Heart right ventricle (tissue), 16 donors: Measurements from ENCODE around the gene ATP5ME. TPM values are rescaled to one million over a fixed set of nuclear protein-coding genes. Genes with fewer than 3 reads are reported as not detected.

Experiments used
- ATAC-seq, 8 donors: fragments of 200-7000 bp; cut with Tn5 transposase; one replicate each; pipeline ENCODE4 v1.9.1; 2020; ENCODE audit warnings: mild to moderate bottlenecking in 8 of 8, moderate library complexity in 8 of 8, moderate number of reproducible peaks in 1 of 8
- DNase-seq, 2 donors: peaks; one replicate each; pipeline ENCODE4 v3.0.0-alpha.2; 2020
- H3K27ac ChIP-seq, 10 donors: fragments of 200-600 bp; sonication (generic) in 2 of 10; one replicate each; pipeline versions ENCODE4 v1.5.0 to v1.8.0; 2020 to 2022; ENCODE audit warnings: mild to moderate bottlenecking in 3 of 10
- H3K27me3 ChIP-seq, 7 donors: fragments of 200-600 bp; one replicate each; pipeline ENCODE4 v1.8.0; 2021 to 2022; ENCODE audit warnings: mild to moderate bottlenecking in 2 of 7
- H3K36me3 ChIP-seq, 9 donors: fragments of 200-600 bp; sonication (generic) in 1 of 9; one replicate each; pipeline versions ENCODE4 v1.5.0 to v1.8.0; 2020 to 2022; ENCODE audit warnings: mild to moderate bottlenecking in 2 of 9
- H3K4me1 ChIP-seq, 9 donors: fragments of 200-600 bp; sonication (generic) in 1 of 9; one replicate each; pipeline versions ENCODE4 v1.5.0 to v1.8.0; 2020 to 2022; ENCODE audit warnings: mild to moderate bottlenecking in 4 of 9
- H3K4me3 ChIP-seq, 10 donors: fragments of 200-600 bp; sonication (generic) in 2 of 10; one replicate each; pipeline versions ENCODE4 v1.5.0 to v1.8.0; 2020 to 2022; ENCODE audit warnings: mild to moderate bottlenecking in 7 of 10, moderate library complexity in 2 of 10
- H3K9me3 ChIP-seq, 11 donors: fragments of 200-600 bp in 10 of 11; sonication (generic) in 2 of 11; one replicate each; pipeline versions ENCODE4 v1.5.0 to v1.8.0; 2013 to 2022; ENCODE audit warnings: mild to moderate bottlenecking in 2 of 11, control low read depth in 1 of 11, moderate library complexity in 1 of 11
- CTCF ChIP-seq, 9 donors: fragments of 200-600 bp; sonication (generic) in 2 of 9; IDR thresholded peaks; one replicate each; pipeline versions ENCODE4 v1.5.0 to v1.8.0; 2021 to 2022; ENCODE audit warnings: antibody characterized with exemption in 9 of 9, mild to moderate bottlenecking in 5 of 9, moderate library complexity in 1 of 9
- WGBS, 2 donors: extraction: QIAGEN DNeasy Blood & Tissue Kit; methylation state at CpG; one replicate each; pipeline ENCODE4 v1.1.7; 2013; ENCODE audit warnings: inconsistent platforms in 1 of 2; 5-methylcytosine and 5-hydroxymethylcytosine counted together
- intact Hi-C, 10 donors: fragments of 100-400 bp; cut with DNase I; formaldehyde crosslinking; loops; one replicate each; pipeline versions ENCODE4 v1.11.1 to v1.14.2; 2022
- polyA plus RNA-seq, 2 donors: library from polyadenylated mRNA; stranded (reverse); fragments of 200-250 nt; gene quantifications; one replicate each; pipeline ENCODE4 v1.2.3, GENCODE V29; 2013
- total RNA-seq, 10 donors: library from RNA; stranded (reverse); fragmentation: NEBNext Ultra II Directional in 3 of 10; extraction: Animal tissue kit (Norgen Biotek cat#: 25700) in 3 of 10; gene quantifications; one replicate each; pipeline versions ENCODE4 v1.2.1 to v1.2.4, GENCODE V29; 2021 to 2023
- donor health status: Arrhythmogenic right ventricular cardiomyopathy.
- donor health status: ischemic (EF 13 %, LVEDD 7.1; RV severe dilation, severe dysfunction).
- donor health status: healthy with polysubstance abuse.
- donor health status: DM: no; HTN: yes; CAD: no.
- donor health status: DM: no; HTN: no; CAD: no.
- donor health status: ischemic (EF 25% LVEDD 6.9; RV normal size, moderate dysfunction).
- donor health status: ischemic (EF 25% LVEDD 5.7; RV mildly dilated, moderate dysfunction).
- donor health status: healthy.
- donor health status: DM: yes; HTN: yes; CAD: no.
- donor health status: Ischemic cardiomyopathy.
- donor health status: ischemic (EF 35%, LVEDD 5.7; RV mildly dilated, moderate dysfunction).
- donor health status: nonischemic (EF 11% LVEDD 7.7; RV severe dilation, severe dysfunction).
- donor health status: DM: yes; HTN: yes; CAD: no.
- donor health status: PGD.
- donor health status: ischemic (EF 29% LVEDD 5.4; RV normal size, mild dysfunction).
- donor health status: nonischemic (EF 23%, LVEDD 6.1; RV moderate dilation, normal function).

The ATP5ME gene
- total and polyA plus RNA-seq, 12 donors: 651 to 4,239 (median 1,012) TPM

GRCh38 chr4:686413-687040 lies 12.5 kb upstream of the ATP5ME start:
- no peak for TF ChIP-seq CTCF (IDR thresholded peaks at IDR 0.05)
- Histone ChIP-seq H3K27me3 (no peaks in the 10 kb centered on the region), H3K4me1 (peaks cover 21 to 51% (median 46%) of the 10 kb centered on the region in 9 donors), H3K9me3 (no peaks in the 10 kb centered on the region), H3K36me3 (peaks cover 0 to 6% (median 0%) of the 10 kb centered on the region in 9 donors), H3K4me3 (peak overlapping the region in 4 of 10 donors; percentile 3 to 67 (median 65)), H3K27ac (peak overlapping the region; percentile 53 to 93 (median 90))
- intact Hi-C loops: loop anchor here in 1 of 10 donors (10.0 kb wide), 1 partner anchor 248 kb away; the partner anchor contains the start of genes GAK and TMEM175
- WGBS, 2 donors: 93 to 96% methylated on average over 31 of the region's 31 CpGs
- ATAC-seq (peak in 1 of 8 donors; percentile 1), DNase-seq (no peak)

GRCh38 chr4:685679-686412 lies 11.8 kb upstream of the ATP5ME start:
- Histone ChIP-seq H3K27ac (peak overlapping the region in 1 of 10 donors; percentile 90), H3K4me3 (no peak overlapping the region), H3K36me3 (peaks cover 0 to 6% (median 0%) of the 10 kb centered on the region in 9 donors), H3K9me3 (no peaks in the 10 kb centered on the region), H3K4me1 (peaks cover 26 to 56% (median 50%) of the 10 kb centered on the region in 9 donors), H3K27me3 (no peaks in the 10 kb centered on the region)
- 93 to 95% methylated on average over 37 of the region's 37 CpGs for WGBS, 2 donors
- TF ChIP-seq CTCF (IDR thresholded peaks at IDR 0.05): no peak
- ATAC-seq (no peak), DNase-seq (no peak)
- intact Hi-C loops: loop anchor here in 1 of 10 donors (10.0 kb wide), 1 partner anchor 249 kb away; the partner anchor contains the start of genes GAK and TMEM175

- no peaks in the 10 kb centered on the region for H3K27me3 ChIP-seq
- H3K9me3 ChIP-seq: no peaks in the 10 kb centered on the region
- H3K27ac ChIP-seq: peak overlapping the region in 1 of 10 donors; percentile 22
- no peak for ATAC-seq
- H3K36me3 ChIP-seq: peaks cover 0 to 6% (median 0%) of the 10 kb centered on the region in 9 donors
- WGBS, 2 donors: 90 to 92% methylated on average over 21 of the region's 21 CpGs
- intact Hi-C loops: loop anchor here in 1 of 10 donors (10.0 kb wide), 1 partner anchor 250 kb away; the partner anchor contains the start of genes GAK and TMEM175
- peaks cover 30 to 60% (median 52%) of the 10 kb centered on the region in 9 donors for H3K4me1 ChIP-seq
- no peak for TF ChIP-seq CTCF (IDR thresholded peaks at IDR 0.05)
- H3K4me3 ChIP-seq: no peak overlapping the region
- no peak for DNase-seq
These were observed 10.7 kb upstream of the ATP5ME start for GRCh38 chr4:684623-685327.
